Measurements from ENCODE around the gene KLHL22.
"Not testable (repeated sequence)": the region's sequence is repeated elsewhere in the genome, so short reads cannot be mapped to it uniquely, and the experiment has no call there.

The KLHL22 gene, protein sequence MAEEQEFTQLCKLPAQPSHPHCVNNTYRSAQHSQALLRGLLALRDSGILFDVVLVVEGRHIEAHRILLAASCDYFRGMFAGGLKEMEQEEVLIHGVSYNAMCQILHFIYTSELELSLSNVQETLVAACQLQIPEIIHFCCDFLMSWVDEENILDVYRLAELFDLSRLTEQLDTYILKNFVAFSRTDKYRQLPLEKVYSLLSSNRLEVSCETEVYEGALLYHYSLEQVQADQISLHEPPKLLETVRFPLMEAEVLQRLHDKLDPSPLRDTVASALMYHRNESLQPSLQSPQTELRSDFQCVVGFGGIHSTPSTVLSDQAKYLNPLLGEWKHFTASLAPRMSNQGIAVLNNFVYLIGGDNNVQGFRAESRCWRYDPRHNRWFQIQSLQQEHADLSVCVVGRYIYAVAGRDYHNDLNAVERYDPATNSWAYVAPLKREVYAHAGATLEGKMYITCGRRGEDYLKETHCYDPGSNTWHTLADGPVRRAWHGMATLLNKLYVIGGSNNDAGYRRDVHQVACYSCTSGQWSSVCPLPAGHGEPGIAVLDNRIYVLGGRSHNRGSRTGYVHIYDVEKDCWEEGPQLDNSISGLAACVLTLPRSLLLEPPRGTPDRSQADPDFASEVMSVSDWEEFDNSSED

DNA sequence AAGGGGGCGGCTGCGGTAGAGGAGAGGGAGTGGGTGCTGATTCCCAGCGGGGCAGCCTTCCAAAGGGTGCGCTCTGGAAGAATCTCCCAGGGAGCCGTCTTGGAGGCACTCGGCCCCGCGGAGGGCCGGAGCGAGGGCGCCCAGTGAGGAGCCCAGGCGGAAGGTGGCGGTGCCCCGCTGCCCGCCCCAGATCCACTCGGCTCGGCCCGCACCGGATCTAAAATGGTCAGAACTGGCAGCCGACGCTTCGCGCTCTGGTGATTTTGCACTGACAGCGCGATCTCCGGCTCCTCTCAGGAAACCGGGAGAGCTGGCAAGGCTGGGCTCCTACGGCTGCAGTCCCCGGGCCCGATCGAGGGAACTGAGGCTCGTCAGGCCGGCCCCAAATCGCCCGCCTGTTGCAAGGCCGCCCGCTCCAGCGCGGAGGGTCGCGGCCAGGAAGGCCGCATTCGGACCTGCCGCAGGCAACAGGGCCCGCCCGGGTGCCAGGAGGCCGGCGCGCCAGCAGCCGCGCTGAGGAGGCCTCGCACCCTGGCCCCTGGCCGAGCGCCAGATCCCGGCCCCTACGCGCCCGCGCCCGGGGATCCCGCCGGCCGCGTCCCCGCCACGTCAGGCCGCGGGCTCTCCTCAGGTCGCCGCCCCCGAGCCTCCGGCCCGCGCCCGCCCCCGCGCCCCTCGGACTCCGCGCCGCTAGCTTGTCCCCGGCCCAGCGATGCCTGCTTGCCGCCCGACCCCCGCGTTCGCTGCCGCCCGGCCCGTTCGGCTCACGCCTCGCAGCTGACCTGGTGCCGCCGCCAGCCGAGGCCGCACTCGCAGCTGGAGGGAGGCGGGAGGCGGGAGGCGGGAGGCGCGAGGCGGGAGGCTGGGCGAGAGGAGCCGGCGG is at the start of gene KLHL22:
TSS of gene KLHL22 (minus strand) at position 818 of the 883 bp plus-strand sequence. CDS start 6,584 bp downstream, outside the sequence.
- DNase-seq: peak; percentile 13

- not testable (repeated sequence) for DNase-seq
Observed at GRCh38 chr22:20545318-20545634, 49.7 kb upstream of the KLHL22 start.

DNA sequence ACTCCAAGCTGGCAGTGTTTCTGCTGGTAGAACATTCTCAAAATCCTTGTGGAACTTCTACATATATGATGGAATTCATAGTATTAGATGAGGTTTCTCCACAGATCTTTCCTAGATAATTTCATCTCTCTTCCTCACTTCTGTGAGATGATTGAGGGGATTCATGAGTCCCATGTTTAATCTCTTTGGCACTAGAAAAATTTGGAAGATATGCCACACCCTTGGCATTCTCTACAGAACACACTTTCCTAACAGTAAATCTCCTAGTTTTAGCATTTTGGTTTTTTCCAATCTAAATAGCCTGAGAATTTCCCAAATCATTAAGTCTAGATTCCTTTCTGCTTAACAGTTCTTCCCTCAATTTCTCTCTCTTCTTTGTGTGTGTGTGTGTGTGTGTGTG is 47.1 kb upstream of the KLHL22 start:
- DNase-seq: no peak

GRCh38 chr22:20542055-20542454 is 46.5 kb upstream of the KLHL22 start:
- no peak for DNase-seq

DNA sequence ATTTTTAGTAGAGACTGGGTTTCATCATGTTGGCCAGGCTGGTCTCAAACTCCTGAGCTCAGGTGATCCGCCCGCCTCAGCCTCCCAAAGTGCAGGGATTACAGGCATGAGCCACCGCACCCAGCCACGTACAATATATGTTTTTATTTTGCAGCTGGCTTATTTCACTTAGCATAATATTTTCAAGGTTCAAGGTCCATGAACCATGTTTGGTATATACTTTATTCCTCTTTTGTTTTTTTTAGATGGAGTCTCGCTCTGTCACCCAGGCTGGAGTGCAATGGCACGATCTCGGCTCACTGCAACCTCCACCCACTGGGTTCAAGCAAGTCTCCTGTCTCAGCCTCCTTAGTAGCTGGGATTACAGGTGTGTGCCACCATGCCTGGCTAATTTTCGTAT is 43.3 kb upstream of the KLHL22 start:
- not testable (repeated sequence) for DNase-seq

DNA sequence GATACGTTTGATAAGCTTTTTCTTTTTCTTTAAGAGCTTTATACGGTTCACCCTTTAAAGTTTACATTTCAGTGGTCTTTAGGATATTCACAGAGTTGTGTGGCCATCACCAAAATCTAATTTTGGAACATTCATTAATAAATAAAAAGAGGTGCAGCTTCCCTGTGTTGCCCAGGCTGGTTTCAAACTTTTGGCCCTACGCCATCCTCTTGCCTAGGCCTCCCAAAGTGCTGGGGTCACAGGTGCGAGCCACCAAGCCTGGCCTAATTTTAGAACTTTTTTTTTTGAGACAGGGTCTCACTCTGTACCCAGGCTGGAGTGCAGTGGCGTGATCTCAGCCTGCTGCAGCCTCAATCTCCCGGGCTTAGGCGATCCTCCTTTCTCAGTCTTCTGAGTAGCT is 42.4 kb upstream of the KLHL22 start:
- no peak for DNase-seq

DNA sequence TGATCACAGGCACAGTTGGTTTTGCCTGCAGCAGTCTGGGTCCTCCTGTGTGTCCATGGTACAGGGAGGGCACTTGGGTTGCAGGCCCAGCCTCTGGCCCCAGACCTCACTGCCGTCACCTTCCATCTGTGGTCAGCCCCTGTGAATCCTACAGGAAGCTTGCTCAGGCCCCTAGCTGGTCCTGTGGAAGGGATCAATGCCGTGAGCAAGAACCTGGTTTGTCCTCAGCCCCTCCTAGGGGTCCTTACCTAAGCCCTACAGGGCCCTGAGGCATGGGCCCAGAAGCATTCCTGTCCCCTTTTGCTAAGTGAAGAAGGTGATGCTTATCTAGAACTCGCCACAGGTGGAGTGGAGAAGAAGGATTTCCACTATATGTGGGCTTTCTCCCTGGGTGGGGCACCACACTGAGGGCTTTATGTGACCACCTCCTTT is 41.7 kb upstream of the KLHL22 start:
- DNase-seq: no peak

GRCh38 chr22:20536590-20537324 is 41.2 kb upstream of the KLHL22 start:
- no peak for DNase-seq

DNA sequence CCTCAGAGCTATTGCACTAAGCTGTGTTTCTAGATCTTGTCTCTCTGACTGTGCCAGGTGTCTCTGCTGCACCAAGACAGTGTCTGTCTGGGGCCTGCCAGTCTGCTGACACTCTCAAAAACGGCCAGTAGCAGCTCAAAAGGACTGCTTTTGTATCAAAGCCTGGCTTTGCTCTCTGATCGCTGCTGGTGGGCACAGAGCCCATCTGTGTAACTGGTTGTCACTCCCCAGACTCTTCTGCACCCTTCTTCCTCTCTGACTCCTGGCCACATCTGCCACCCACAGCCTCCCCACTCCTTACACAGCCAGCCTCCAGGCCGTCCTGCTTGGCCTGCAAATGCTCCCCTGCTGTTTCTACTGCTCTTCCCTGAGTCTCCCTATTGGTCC is 38.3 kb upstream of the KLHL22 start:
- no peak for DNase-seq

DNA sequence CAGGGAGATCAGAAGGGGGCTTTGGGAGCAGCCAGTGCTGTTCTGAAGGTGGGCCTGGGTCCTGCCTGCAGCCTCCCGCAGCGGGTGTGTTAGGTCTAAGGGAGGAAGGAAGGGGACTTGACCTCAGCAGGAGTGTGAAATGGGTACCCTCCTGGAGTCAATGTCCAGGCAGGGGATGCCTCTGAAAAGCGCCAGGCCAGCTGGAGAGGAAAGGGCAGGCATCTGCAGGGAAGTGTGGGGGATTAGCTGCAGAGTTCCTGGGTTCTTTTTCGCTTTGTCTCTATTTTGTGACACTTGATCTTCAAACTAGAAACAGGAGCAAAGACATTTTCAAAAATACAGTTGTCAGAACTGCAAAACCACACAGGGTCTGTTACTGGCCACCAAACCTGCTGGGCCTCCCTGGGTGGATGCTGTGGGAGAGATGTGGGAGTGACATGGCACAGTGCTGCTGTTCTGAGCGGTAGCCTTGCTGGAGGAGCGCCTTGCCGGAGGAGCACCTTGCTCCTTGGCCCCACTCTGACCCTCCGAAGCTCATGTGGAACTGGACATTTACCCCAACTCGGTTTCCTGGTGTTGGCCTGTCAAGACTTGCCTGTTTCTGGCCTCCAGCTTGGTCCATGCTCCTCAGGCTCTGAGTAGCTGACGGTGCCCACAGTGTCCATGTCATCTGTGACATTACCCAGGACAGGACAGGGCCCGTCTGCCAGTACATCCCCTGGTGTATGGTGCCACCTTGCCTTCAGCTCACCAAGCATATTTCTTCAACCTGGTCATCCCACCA is 37.7 kb upstream of the KLHL22 start:
- no peak for DNase-seq

GRCh38 chr22:20532256-20532993 is 36.8 kb upstream of the KLHL22 start:
- DNase-seq: no peak

DNA sequence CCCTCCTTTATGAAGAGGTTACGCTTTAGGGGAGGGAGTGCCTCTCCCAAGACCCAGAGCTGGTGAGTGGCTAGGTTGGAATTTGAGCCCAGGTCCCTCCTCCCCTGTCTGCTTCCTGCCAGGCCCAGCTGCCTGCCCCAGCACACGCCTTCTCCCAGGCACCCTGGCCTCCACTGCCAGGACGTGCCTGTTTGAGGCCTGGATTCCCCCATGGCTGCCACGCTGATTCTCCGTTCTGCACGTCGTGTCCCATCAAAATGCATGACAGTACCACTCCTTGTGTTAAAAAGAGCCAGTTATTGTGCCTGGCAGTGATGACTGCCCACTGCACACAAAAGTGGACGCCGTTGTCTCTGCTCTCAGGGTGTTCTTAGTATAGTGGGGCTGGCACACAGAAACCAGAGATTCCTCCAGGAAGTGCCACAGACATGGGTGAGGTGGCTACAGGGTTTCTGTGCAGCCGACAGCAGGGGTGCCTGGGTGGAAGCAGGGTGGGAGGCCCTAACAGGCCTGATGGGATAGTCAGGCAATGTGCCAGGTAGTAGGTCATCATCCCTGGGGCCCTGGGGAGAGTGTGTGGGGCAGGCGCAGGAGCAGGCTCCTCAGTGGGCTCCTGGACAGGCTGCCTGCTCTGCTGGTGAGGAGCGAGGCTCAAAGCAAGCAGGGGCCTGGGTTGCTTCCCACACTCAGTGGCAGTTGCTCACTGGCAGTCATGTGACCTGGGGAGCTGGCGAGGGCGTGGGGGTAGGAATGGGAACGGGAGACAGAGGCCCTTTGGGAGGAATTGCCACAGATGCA is 36.0 kb upstream of the KLHL22 start:
- DNase-seq: no peak

GRCh38 chr22:20531154-20531403 is 35.5 kb upstream of the KLHL22 start:
- no peak for DNase-seq

DNA sequence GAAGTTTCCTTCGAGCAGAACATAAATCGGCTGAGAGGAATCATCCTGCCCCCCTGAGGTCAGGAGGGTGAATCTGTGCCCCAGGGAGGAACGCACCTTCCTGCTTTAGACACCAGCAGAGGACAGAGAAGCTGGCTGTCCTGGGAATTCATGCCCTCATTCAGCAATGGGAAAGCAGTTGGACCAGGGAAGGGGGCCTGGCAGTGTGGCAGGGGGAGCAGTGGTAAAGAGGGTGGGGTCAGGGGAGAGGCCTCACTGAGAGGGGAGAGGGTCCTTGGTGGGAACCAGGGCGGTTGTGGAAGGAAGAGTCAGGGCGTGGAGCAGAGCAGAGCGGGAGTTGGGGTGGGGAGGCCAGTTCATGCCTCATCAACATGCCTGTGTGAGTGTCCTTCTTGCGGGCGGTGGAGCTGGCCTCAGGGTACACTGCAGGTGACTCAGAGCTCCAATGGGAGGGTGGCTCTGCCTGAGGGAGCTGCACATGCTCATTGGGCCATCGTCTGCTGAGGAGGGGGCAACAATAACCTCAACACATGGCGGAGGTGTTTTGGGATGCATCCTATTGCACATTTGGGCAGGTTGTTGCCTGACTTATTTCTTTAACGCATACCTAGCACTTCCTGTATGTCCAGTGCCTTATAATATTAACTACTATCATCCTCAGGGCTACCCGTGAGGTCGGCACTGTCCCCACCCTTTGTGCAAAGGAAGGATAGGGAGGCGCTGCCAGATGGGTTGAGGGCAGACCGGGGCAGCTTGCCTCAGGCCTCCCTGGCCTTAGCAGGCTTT is 35.0 kb upstream of the KLHL22 start:
- no peak for DNase-seq

DNA sequence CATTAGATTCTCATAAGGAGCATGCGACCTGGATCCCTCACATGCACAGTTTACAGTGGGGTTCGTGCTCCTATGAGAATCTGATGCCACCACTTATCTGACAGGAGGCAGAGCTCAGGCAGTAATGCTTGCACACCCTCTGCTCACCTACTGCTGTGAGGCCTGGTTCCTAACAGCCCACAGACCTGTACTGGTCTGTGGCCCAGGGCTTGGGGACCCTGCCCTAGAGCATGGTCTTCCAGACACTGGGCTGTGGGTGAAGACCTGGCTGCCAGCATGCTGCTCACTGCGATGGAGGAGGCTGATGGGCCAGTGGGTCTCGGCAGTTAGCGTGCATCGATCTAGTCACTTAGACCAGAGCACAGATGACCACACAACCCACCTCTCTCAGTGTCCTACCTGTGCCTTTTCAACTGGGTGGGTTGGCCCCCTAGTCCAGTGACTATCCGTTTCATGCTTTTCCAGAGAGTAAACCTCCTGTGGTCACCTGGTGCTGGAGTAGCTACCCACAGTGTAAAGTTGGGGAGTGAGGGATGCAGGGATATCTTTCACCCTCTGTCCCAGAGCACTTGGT is 32.9 kb upstream of the KLHL22 start:
- DNase-seq: no peak

- DNase-seq: no peak
Observed at GRCh38 chr22:20526628-20527355, 31.2 kb upstream of the KLHL22 start.

DNA sequence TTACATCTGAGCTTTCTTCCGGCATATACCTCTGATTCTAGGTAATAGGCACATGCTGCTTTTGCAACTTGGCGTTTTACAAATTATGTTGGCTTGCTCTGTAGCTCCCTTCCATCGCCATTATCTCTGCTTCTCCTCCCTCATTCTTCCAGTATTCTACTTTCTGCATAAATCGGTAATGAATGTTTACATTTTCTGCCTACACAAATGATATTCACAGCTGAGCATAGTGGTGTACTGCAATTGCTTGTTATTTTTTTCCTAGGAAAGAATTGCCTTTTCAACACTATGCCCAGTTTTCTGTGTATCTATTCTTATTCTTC is 30.7 kb upstream of the KLHL22 start:
- no peak for DNase-seq

- no peak for DNase-seq
Observed at GRCh38 chr22:20525048-20525447, 29.5 kb upstream of the KLHL22 start.

- no peak for DNase-seq
Observed at GRCh38 chr22:20524004-20524481, 28.4 kb upstream of the KLHL22 start.

Measured in stimulated activated CD4-positive, alpha-beta T cell treated with anti-CD3 and anti-CD28 coated beads, Interleukin-1b, Interleukin-23, amount 100 ng/mL, for 48 hours (primary cell).